ENCODE data around the gene PROSER2. TPM values are rescaled to one million over a fixed set of nuclear protein-coding genes. Genes with fewer than 3 reads are reported as not detected.
A peak's percentile ranks its signal among the peaks of the same experiment; 100 is the strongest.

PROSER2 gene
- total and polyA plus RNA-seq, 9 of the 15 experiments (the other 6 are each of a cell fraction or from before 2014, with no cell fraction given), result 0.62 to 14.8 (median 2.9) TPM

DNA sequence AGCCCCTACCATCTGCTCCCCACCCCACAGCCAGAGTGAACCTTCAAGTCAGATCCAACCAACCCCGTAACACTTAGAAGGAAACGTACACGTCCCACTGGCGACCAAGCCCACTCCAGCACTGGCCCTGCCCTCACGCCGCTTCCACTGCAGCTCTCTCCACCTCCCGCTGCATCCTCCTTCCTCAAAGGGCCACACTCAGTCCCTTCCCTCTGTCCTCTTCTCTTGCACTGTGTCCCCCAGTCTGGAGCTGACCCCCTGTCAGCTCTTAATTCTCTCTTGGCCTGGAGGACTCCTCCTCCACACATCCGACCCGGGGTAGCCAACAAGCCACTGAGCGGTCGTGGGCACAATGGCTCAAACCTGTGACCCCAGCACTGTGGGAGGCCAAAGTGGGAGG, 85.8 kb downstream of the PROSER2 start:
- ATAC-seq (no peak), FAIRE-seq (no peak), DNase-seq (ENCODE audit: extremely low read depth in 1 of 4, low spot score in 3 of 4) (no peak)
- Histone ChIP-seq H4K20me1 (replicated peaks; ENCODE audit: control insufficient read depth, insufficient read depth, low read length) (no peaks in the 10 kb centered on the region), H3K4me1 (replicated peaks in 1 of 2; ENCODE audit: control insufficient read depth in 2 of 2, insufficient read depth in 2 of 2, low read length in 2 of 2) (peaks cover 11 to 18% of the 10 kb centered on the region in 2 experiments; a peak in 4 of 5 replicates), H3K9me1 (ENCODE audit: control insufficient read depth, insufficient read depth, low read length) (peaks cover 9% of the 10 kb centered on the region), H3K4me3 (no peak overlapping the region), H2AFZ (ENCODE audit: low read depth, low read length) (no peak overlapping the region), H3K36me3 (ENCODE audit: control insufficient read depth, insufficient read depth, low read length) (no peaks in the 10 kb centered on the region), H3K4me2 (ENCODE audit: insufficient read depth, low read length) (no peak overlapping the region), H3K27me3 (ENCODE audit: control insufficient read depth in 2 of 2, insufficient read depth in 2 of 2, low read length in 2 of 2) (no peaks in the 10 kb centered on the region), H3K79me2 (ENCODE audit: control insufficient read depth, insufficient read depth, low read length) (no peaks in the 10 kb centered on the region), H3K27ac (ENCODE audit: extremely low read depth, low read depth, low read length) (no peak overlapping the region), H3K9me3 (replicated peaks; ENCODE audit: control insufficient read depth, insufficient read depth, low read depth, low read length) (no peaks in the 10 kb centered on the region), H3K9ac (ENCODE audit: insufficient read depth in 1 of 2, low read depth in 2 of 2, low read length in 2 of 2) (no peak overlapping the region)
- ChIA-PET POLR2A (interaction anchor here (0.6 to 1.8 kb wide), 3 partner anchors 11 to 125 kb away, joined by 3 to 8 read pairs (median 4); no protein-coding TSS in a partner anchor), CTCF (ENCODE audit: low intra/inter-chr PET ratio) (no interaction called here)
- WGBS (ENCODE audit: insufficient coverage, low coverage, missing lambda C conversion rate), result 69% methylated on average over 9 of the region's 11 CpGs
- in situ Hi-C loops (cut with MboI), result no loop called here
- no TSS peak for BruUV-seq (replicated peaks)
- TF ChIP-seq, protein P1, sequence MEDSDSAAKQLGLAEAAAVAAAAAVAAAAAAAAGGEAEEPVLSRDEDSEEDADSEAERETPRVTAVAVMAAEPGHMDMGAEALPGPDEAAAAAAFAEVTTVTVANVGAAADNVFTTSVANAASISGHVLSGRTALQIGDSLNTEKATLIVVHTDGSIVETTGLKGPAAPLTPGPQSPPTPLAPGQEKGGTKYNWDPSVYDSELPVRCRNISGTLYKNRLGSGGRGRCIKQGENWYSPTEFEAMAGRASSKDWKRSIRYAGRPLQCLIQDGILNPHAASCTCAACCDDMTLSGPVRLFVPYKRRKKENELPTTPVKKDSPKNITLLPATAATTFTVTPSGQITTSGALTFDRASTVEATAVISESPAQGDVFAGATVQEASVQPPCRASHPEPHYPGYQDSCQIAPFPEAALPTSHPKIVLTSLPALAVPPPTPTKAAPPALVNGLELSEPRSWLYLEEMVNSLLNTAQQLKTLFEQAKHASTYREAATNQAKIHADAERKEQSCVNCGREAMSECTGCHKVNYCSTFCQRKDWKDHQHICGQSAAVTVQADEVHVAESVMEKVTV (CRISPR knock-in tag; IDR thresholded peaks at IDR 0.05), result no peak
- no peak for TF ChIP-seq HSF4 (CRISPR knock-in tag; IDR thresholded peaks at IDR 0.05; ENCODE audit: borderline replicate concordance)
- TF ChIP-seq, protein P2, sequence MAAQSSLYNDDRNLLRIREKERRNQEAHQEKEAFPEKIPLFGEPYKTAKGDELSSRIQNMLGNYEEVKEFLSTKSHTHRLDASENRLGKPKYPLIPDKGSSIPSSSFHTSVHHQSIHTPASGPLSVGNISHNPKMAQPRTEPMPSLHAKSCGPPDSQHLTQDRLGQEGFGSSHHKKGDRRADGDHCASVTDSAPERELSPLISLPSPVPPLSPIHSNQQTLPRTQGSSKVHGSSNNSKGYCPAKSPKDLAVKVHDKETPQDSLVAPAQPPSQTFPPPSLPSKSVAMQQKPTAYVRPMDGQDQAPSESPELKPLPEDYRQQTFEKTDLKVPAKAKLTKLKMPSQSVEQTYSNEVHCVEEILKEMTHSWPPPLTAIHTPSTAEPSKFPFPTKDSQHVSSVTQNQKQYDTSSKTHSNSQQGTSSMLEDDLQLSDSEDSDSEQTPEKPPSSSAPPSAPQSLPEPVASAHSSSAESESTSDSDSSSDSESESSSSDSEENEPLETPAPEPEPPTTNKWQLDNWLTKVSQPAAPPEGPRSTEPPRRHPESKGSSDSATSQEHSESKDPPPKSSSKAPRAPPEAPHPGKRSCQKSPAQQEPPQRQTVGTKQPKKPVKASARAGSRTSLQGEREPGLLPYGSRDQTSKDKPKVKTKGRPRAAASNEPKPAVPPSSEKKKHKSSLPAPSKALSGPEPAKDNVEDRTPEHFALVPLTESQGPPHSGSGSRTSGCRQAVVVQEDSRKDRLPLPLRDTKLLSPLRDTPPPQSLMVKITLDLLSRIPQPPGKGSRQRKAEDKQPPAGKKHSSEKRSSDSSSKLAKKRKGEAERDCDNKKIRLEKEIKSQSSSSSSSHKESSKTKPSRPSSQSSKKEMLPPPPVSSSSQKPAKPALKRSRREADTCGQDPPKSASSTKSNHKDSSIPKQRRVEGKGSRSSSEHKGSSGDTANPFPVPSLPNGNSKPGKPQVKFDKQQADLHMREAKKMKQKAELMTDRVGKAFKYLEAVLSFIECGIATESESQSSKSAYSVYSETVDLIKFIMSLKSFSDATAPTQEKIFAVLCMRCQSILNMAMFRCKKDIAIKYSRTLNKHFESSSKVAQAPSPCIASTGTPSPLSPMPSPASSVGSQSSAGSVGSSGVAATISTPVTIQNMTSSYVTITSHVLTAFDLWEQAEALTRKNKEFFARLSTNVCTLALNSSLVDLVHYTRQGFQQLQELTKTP (IDR thresholded peaks at IDR 0.05; ENCODE audit: low read depth in 1 of 2, partially characterized antibody in 2 of 2), result no peak
- peak; percentile 38; the same call in 1 of the 2 replicates for TF ChIP-seq ZNF316 (IDR thresholded peaks at IDR 0.05)
- TF ChIP-seq HDAC2 (IDR thresholded peaks at IDR 0.05), result no peak
- intact Hi-C loops (cut with micrococcal nuclease), result no loop called here
